GM23338 (cell line): Measurements from ENCODE around the gene MCRIP1. TPM values are rescaled to one million over a fixed set of nuclear protein-coding genes. Genes with fewer than 3 reads are reported as not detected.
A peak's percentile ranks its signal among the peaks of the same experiment; 100 is the strongest.

Experiments
- ATAC-seq: fragments of 200-7000 bp; cut with Tn5 transposase; 3 replicates; pipeline ENCODE4 v1.9.1; 2020
- DNase-seq: peaks from one replicate; pipeline ENCODE4 v3.0.0-alpha.2; 2015; ENCODE audit warnings: low spot score
- H2AFZ ChIP-seq: fragments of 200-600 bp; sonication (generic); 2 replicates; pipeline ENCODE4 v1.8.0; 2016; ENCODE audit warnings: antibody characterized with exemption, mild to moderate bottlenecking, moderate library complexity
- H3F3A ChIP-seq: fragments of 200-600 bp; sonication (generic); replicated peaks from 2 replicates; pipeline ENCODE4 v1.8.0; 2017; ENCODE audit warnings: antibody characterized with exemption, mixed run types, low read depth
- H3K27ac ChIP-seq: fragments of 200-600 bp; sonication (generic); 2 replicates; pipeline ENCODE4 v1.6.1; 2016; ENCODE audit warnings: low read depth
- H3K27me3 ChIP-seq: fragments of 200-600 bp; sonication (generic); 2 replicates; pipeline ENCODE4 v1.8.0; 2016; ENCODE audit warnings: mild to moderate bottlenecking, mixed run types, moderate library complexity; ENCODE audit not compliant: insufficient read depth
- H3K36me3 ChIP-seq: fragments of 200-600 bp; sonication (generic); 2 replicates; pipeline ENCODE4 v1.8.0; 2016; ENCODE audit warnings: mild to moderate bottlenecking; ENCODE audit not compliant: insufficient read depth
- H3K4me1 ChIP-seq: fragments of 200-600 bp; sonication (generic); 2 replicates; pipeline ENCODE4 v1.8.0; 2016; ENCODE audit warnings: mild to moderate bottlenecking, moderate library complexity; ENCODE audit not compliant: insufficient read depth
- H3K4me2 ChIP-seq: fragments of 200-600 bp; sonication (generic); 2 replicates; pipeline ENCODE4 v1.7.1; 2017; ENCODE audit warnings: mixed run types
- H3K4me3 ChIP-seq: fragments of 200-600 bp; sonication (generic); 2 replicates; pipeline ENCODE4 v1.6.1; 2016; ENCODE audit warnings: mixed run types
- H3K79me2 ChIP-seq: fragments of 200-600 bp; sonication (generic); replicated peaks from 2 replicates; pipeline ENCODE4 v1.8.0; 2017; ENCODE audit warnings: mild to moderate bottlenecking; ENCODE audit not compliant: insufficient read depth
- H3K9me2 ChIP-seq: fragments of 200-600 bp; sonication (generic); 2 replicates; pipeline ENCODE4 v1.8.0; 2017; ENCODE audit not compliant: insufficient read depth
- H4K20me1 ChIP-seq: fragments of 200-600 bp; sonication (generic); replicated peaks from 2 replicates; pipeline ENCODE4 v1.8.0; 2017; ENCODE audit warnings: mild to moderate bottlenecking; ENCODE audit not compliant: insufficient read depth
- H3K27ac Mint-ChIP-seq: 2 replicates; pipeline ENCODE4 v1.8.0; 2020; ENCODE audit warnings: inconsistent platforms, mild to moderate bottlenecking, moderate library complexity, mixed read lengths
- H3K27me3 Mint-ChIP-seq: 3 replicates; pipeline ENCODE4 v1.8.0; 2022; ENCODE audit warnings: low read depth, mild to moderate bottlenecking, moderate library complexity, mixed read lengths, inconsistent platforms; ENCODE audit not compliant: insufficient read depth, poor library complexity
- H3K36me3 Mint-ChIP-seq: 3 replicates; pipeline ENCODE4 v1.8.0; 2021; ENCODE audit warnings: low read depth, mild to moderate bottlenecking, inconsistent platforms, moderate library complexity, mixed read lengths
- H3K4me1 Mint-ChIP-seq: 3 replicates; pipeline ENCODE4 v1.8.0; 2020; ENCODE audit warnings: mild to moderate bottlenecking, inconsistent platforms, mixed read lengths
- H3K4me3 Mint-ChIP-seq: 3 replicates; pipeline ENCODE4 v1.8.0; 2021; ENCODE audit warnings: moderate library complexity, mild to moderate bottlenecking, inconsistent platforms, mixed read lengths
- H3K9me3 Mint-ChIP-seq: 3 replicates; pipeline ENCODE4 v1.8.0; 2020; ENCODE audit warnings: moderate library complexity, mild to moderate bottlenecking, inconsistent platforms, mixed read lengths
- CTCF ChIP-seq, 2 experiments: fragments of 200-600 bp in 1 of 2; sonication (generic) in 1 of 2; conservative IDR thresholded peaks; 2 replicates each; pipeline versions ENCODE4 v1.5.1 to v1.6.1; 2016 to 2017; ENCODE audit warnings: antibody characterized with exemption in 2 of 2, low read depth in 2 of 2, mild to moderate bottlenecking in 2 of 2, moderate library complexity in 1 of 2
- EZH2 ChIP-seq: fragments of 200-600 bp; sonication (generic); IDR thresholded peaks from one replicate; pipeline ENCODE4 v1.8.0; 2017; ENCODE audit warnings: antibody characterized with exemption, mild to moderate bottlenecking, low read depth; ENCODE audit not compliant: unreplicated experiment
- EZH2phosphoT487 ChIP-seq: fragments of 200-600 bp; sonication (generic); IDR thresholded peaks from one replicate; pipeline ENCODE4 v1.8.1; 2018; ENCODE audit warnings: antibody characterized with exemption; ENCODE audit not compliant: unreplicated experiment
- NANOG ChIP-seq: IDR thresholded peaks from 2 replicates; pipeline ENCODE4 v1.6.1; 2016; ENCODE audit warnings: antibody characterized with exemption, borderline replicate concordance
- POLR2AphosphoS5 ChIP-seq: IDR thresholded peaks from 2 replicates; pipeline ENCODE4 v1.6.1; 2016; ENCODE audit warnings: antibody characterized with exemption, low read depth
- STAT1 ChIP-seq: IDR thresholded peaks from one replicate; pipeline ENCODE4 v1.6.1; 2016; ENCODE audit warnings: antibody characterized with exemption; ENCODE audit not compliant: unreplicated experiment
- ZNF114 ChIP-seq: fragments of 250-450 bp; sonication (Bioruptor Pico); IDR thresholded peaks from 2 replicates; pipeline ENCODE4 v1.5.0; 2020; ENCODE audit warnings: mild to moderate bottlenecking, moderate library complexity
- polyA plus RNA-seq: library from polyadenylated mRNA; unstranded; fragments of >200 nt; fragmentation: Nextera tagmentation; extraction: Ambion mirVana; gene quantifications from 2 replicates; pipeline ENCODE4 v1.2.1, GENCODE V29; 2016
- total RNA-seq: library from RNA; depleted of rRNA; stranded (reverse); fragments of >200 nt; shearing (Covaris generic); gene quantifications from 2 replicates; pipeline ENCODE4 v1.2.3, GENCODE V29; 2014
- TF ChIP-seq, protein P1 (sequence below): IDR thresholded peaks from 2 replicates; pipeline ENCODE4 v1.6.1; 2016; ENCODE audit warnings: antibody characterized with exemption

The MCRIP1 gene
- total and polyA plus RNA-seq, 2 experiments from 2014 or later = 85.2 to 101 TPM

GRCh38 chr17:81842378-81842724, 9.3 kb upstream of the MCRIP1 start:
- TF ChIP-seq EZH2 (no peak), STAT1 (no peak), ZNF114 (CRISPR knock-in tag) (no peak), NANOG (no peak), POLR2AphosphoS5 (no peak), EZH2phosphoT487 (no peak)
- H3K27me3 Mint-ChIP-seq = no peaks in the 10 kb centered on the region

GRCh38 chr17:81841866-81842265, 8.8 kb upstream of the MCRIP1 start:
- Mint-ChIP-seq H3K4me3 (no peak overlapping the region), H3K36me3 (peaks cover 27% of the 10 kb centered on the region), H3K27me3 (no peaks in the 10 kb centered on the region), H3K9me3 (no peaks in the 10 kb centered on the region), H3K4me1 (peaks cover 2% of the 10 kb centered on the region; the same call in 1 of the 3 replicates), H3K27ac (no peak overlapping the region; the same call in 1 of the 2 replicates)
- H3K4me3 ChIP-seq = no peak overlapping the region
- H4K20me1 ChIP-seq = peaks cover 6% of the 10 kb centered on the region; the same call in 1 of the 2 replicates
- no peaks in the 10 kb centered on the region for H3K4me1 ChIP-seq
- ATAC-seq (no peak), DNase-seq (no peak)
- no peaks in the 10 kb centered on the region for H3K27me3 ChIP-seq
- H3K9me2 ChIP-seq = no peaks in the 10 kb centered on the region
- H3K79me2 ChIP-seq = no peaks in the 10 kb centered on the region
- 0 out of 2 replicates have a peak, but pooled peaks cover 5% of the 10 kb centered on the region for H3F3A ChIP-seq
- H3K27ac ChIP-seq = no peak overlapping the region
- 0 out of 2 replicates have a peak, but pooled peaks cover 7% of the 10 kb centered on the region for H3K36me3 ChIP-seq
- no peak overlapping the region for H3K4me2 ChIP-seq
- no peak overlapping the region for H2AFZ ChIP-seq
- TF ChIP-seq POLR2AphosphoS5 = no peak
- TF ChIP-seq CTCF (conservative IDR thresholded peaks at IDR 0.05; ENCODE audit: low read depth in 2 of 2) = no peak
- TF ChIP-seq EZH2 = no peak
- TF ChIP-seq, protein P1, sequence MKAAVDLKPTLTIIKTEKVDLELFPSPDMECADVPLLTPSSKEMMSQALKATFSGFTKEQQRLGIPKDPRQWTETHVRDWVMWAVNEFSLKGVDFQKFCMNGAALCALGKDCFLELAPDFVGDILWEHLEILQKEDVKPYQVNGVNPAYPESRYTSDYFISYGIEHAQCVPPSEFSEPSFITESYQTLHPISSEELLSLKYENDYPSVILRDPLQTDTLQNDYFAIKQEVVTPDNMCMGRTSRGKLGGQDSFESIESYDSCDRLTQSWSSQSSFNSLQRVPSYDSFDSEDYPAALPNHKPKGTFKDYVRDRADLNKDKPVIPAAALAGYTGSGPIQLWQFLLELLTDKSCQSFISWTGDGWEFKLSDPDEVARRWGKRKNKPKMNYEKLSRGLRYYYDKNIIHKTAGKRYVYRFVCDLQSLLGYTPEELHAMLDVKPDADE = no peak
- no peak for TF ChIP-seq NANOG

More at GRCh38 chr17:81842378-81842724, 9.3 kb upstream of the MCRIP1 start:
- Mint-ChIP-seq H3K9me3 (no peaks in the 10 kb centered on the region), H3K4me1 (peaks cover 2% of the 10 kb centered on the region; the same call in 1 of the 3 replicates), H3K27ac (no peak overlapping the region), H3K4me3 (no peak overlapping the region), H3K36me3 (peaks cover 31% of the 10 kb centered on the region)
- Histone ChIP-seq H3K9me2 (no peaks in the 10 kb centered on the region), H3F3A (0 out of 2 replicates have a peak, but pooled peaks cover 8% of the 10 kb centered on the region), H3K36me3 (0 out of 2 replicates have a peak, but pooled peaks cover 7% of the 10 kb centered on the region), H3K27me3 (no peaks in the 10 kb centered on the region), H2AFZ (no peak overlapping the region), H3K4me1 (no peaks in the 10 kb centered on the region), H3K4me2 (no peak overlapping the region), H3K27ac (0 out of 2 replicates have a peak overlapping the region, but pooled peaks have one; percentile 50), H4K20me1 (peaks cover 6% of the 10 kb centered on the region; the same call in 1 of the 2 replicates), H3K79me2 (no peaks in the 10 kb centered on the region), H3K4me3 (no peak overlapping the region)
- DNase-seq = no peak
- ATAC-seq = no peak
